ENCODE data around the gene RNF149. TPM values are rescaled to one million over a fixed set of nuclear protein-coding genes. Genes with fewer than 3 reads are reported as not detected.

Gene RNF149
- 100 to 1,000 TPM in 1 of 4 donors, 10 to 100 TPM in 3; 70.1 to 135 (median 77.7) TPM for total RNA-seq

- Histone ChIP-seq H3K27me3 (no peaks in the 10 kb centered on the region), H3K4me1 (peaks cover 63% of the 10 kb centered on the region), H3K27ac (peak within 1 kb of the TSS; percentile 97), H3K9me3 (no peaks in the 10 kb centered on the region), H3K4me3 (peak within 1 kb of the TSS; percentile 89), H3K36me3 (no peaks in the 10 kb centered on the region)
- peak; percentile 52 to 93 (median 86) for TF ChIP-seq POLR2AphosphoS5 (IDR thresholded peaks at IDR 0.05)
- no peak for TF ChIP-seq CTCF (IDR thresholded peaks at IDR 0.05)
- peak in 1 of 2 donors; percentile 92 for TF ChIP-seq POLR2A (IDR thresholded peaks at IDR 0.05)
- peak; percentile 14 for TF ChIP-seq EP300 (IDR thresholded peaks at IDR 0.05)
- peak; percentile 96 for DNase-seq (ENCODE audit: low spot score in 2 of 2)
- 7% methylated on average over 20 of the region's 76 CpGs for WGBS
These were observed at the start of gene RNF149 for GRCh38 chr2:101308432-101309210. TSS of gene RNF149 (minus strand) at chr2:101308701. CDS start at chr2:101308588, 113 bp downstream.

GRCh38 chr2:101357376-101357775 lies 48.9 kb upstream of the RNF149 start:
- TF ChIP-seq EP300 (IDR thresholded peaks at IDR 0.05) (no peak), POLR2AphosphoS5 (IDR thresholded peaks at IDR 0.05) (no peak), POLR2A (IDR thresholded peaks at IDR 0.05) (no peak), CTCF (IDR thresholded peaks at IDR 0.05) (no peak)
- Histone ChIP-seq H3K4me1 (peaks cover 6% of the 10 kb centered on the region), H3K9me3 (no peaks in the 10 kb centered on the region), H3K36me3 (no peaks in the 10 kb centered on the region), H3K27ac (no peak overlapping the region), H3K27me3 (no peaks in the 10 kb centered on the region), H3K4me3 (no peak overlapping the region)
- DNase-seq (ENCODE audit: low spot score in 2 of 2), result no peak

- Histone ChIP-seq H3K4me3 (no peak overlapping the region), H3K36me3 (no peaks in the 10 kb centered on the region), H3K4me1 (peaks cover 6% of the 10 kb centered on the region), H3K27ac (no peak overlapping the region), H3K9me3 (no peaks in the 10 kb centered on the region), H3K27me3 (no peaks in the 10 kb centered on the region)
- 68% methylated on average over 2 of the region's 2 CpGs for WGBS
- TF ChIP-seq POLR2A (IDR thresholded peaks at IDR 0.05) (no peak), CTCF (IDR thresholded peaks at IDR 0.05) (no peak), POLR2AphosphoS5 (IDR thresholded peaks at IDR 0.05) (no peak), EP300 (IDR thresholded peaks at IDR 0.05) (no peak)
- no peak for DNase-seq (ENCODE audit: low spot score in 2 of 2)
These were observed 48.0 kb upstream of the RNF149 start for GRCh38 chr2:101356521-101356920.

GRCh38 chr2:101356055-101356454 lies 47.6 kb upstream of the RNF149 start:
- H3K27ac ChIP-seq, result no peak overlapping the region
- WGBS, result 71% methylated on average over 6 of the region's 6 CpGs
- DNase-seq (ENCODE audit: low spot score in 2 of 2), result no peak
- H3K4me3 ChIP-seq, result no peak overlapping the region
- no peaks in the 10 kb centered on the region for H3K9me3 ChIP-seq
- TF ChIP-seq EP300 (IDR thresholded peaks at IDR 0.05), result no peak
- no peak for TF ChIP-seq CTCF (IDR thresholded peaks at IDR 0.05)
- no peak for TF ChIP-seq POLR2A (IDR thresholded peaks at IDR 0.05)
- TF ChIP-seq POLR2AphosphoS5 (IDR thresholded peaks at IDR 0.05), result no peak
- peaks cover 6% of the 10 kb centered on the region for H3K4me1 ChIP-seq
- no peaks in the 10 kb centered on the region for H3K27me3 ChIP-seq
- no peaks in the 10 kb centered on the region for H3K36me3 ChIP-seq

- H3K36me3 ChIP-seq, result no peaks in the 10 kb centered on the region
- H3K27ac ChIP-seq, result no peak overlapping the region
- 64% methylated on average over 10 of the region's 10 CpGs for WGBS
- no peaks in the 10 kb centered on the region for H3K27me3 ChIP-seq
- H3K9me3 ChIP-seq, result no peaks in the 10 kb centered on the region
- H3K4me3 ChIP-seq, result no peak overlapping the region
- TF ChIP-seq POLR2A (IDR thresholded peaks at IDR 0.05), result no peak
- no peak for TF ChIP-seq POLR2AphosphoS5 (IDR thresholded peaks at IDR 0.05)
- TF ChIP-seq EP300 (IDR thresholded peaks at IDR 0.05), result no peak
- TF ChIP-seq CTCF (IDR thresholded peaks at IDR 0.05), result no peak
- peaks cover 6% of the 10 kb centered on the region for H3K4me1 ChIP-seq
- DNase-seq (ENCODE audit: low spot score in 2 of 2), result no peak
These were observed 47.0 kb upstream of the RNF149 start for GRCh38 chr2:101355401-101356054.
